Kidney (tissue), 14 donors: ENCODE data around the gene ZCCHC14. TPM values are rescaled to one million over a fixed set of nuclear protein-coding genes. Genes with fewer than 3 reads are reported as not detected.

Source experiments
- DNase-seq, 5 donors: peaks; one replicate each; pipeline ENCODE4 v3.0.0-alpha.2; 2013 to 2020
- FAIRE-seq: peaks from 2 replicates; lab custom pipeline; 2012; peaks lifted over from hg19 to GRCh38; lab: Jason Lieb, UNC
- H3K27ac ChIP-seq, 2 donors: one replicate each; pipeline ENCODE4 v1.7.0; 2013; ENCODE audit warnings: low read depth in 2 of 2, low read length in 2 of 2, inconsistent platforms in 1 of 2
- H3K27me3 ChIP-seq: one replicate; pipeline ENCODE4 v1.7.1; 2013; ENCODE audit warnings: low read length, inconsistent platforms; ENCODE audit not compliant: control insufficient read depth, insufficient read depth
- H3K36me3 ChIP-seq, 3 donors: one replicate each; pipeline versions ENCODE4 v1.7.0 to v1.7.1; 2013; ENCODE audit warnings: low read length in 3 of 3, control low read depth in 1 of 3, inconsistent platforms in 1 of 3; ENCODE audit not compliant: insufficient read depth in 3 of 3, control insufficient read depth in 2 of 3
- H3K4me1 ChIP-seq, 3 donors: one replicate each; pipeline versions ENCODE4 v1.7.0 to v1.7.1; 2013; ENCODE audit warnings: low read length in 3 of 3, inconsistent platforms in 1 of 3, low read depth in 1 of 3; ENCODE audit not compliant: control insufficient read depth in 2 of 3, insufficient read depth in 2 of 3
- H3K4me3 ChIP-seq, 3 donors: one replicate each; pipeline versions ENCODE4 v1.7.0 to v1.8.1; 2013; ENCODE audit warnings: low read length in 3 of 3, control low read depth in 1 of 3, inconsistent platforms in 1 of 3
- H3K9ac ChIP-seq, 3 donors: one replicate each; pipeline versions ENCODE4 v1.7.0 to v1.7.1; 2013; ENCODE audit warnings: low read length in 3 of 3, control low read depth in 1 of 3, inconsistent platforms in 1 of 3
- H3K9me3 ChIP-seq, 3 donors: one replicate each; pipeline versions ENCODE4 v1.7.0 to v1.7.1; 2013; ENCODE audit warnings: low read length in 3 of 3, control low read depth in 1 of 3, inconsistent platforms in 1 of 3; ENCODE audit not compliant: control insufficient read depth in 2 of 3, insufficient read depth in 1 of 3
- CTCF ChIP-seq: IDR thresholded peaks from 3 replicates; pipeline ENCODE4 v1.5.1; 2012; ENCODE audit warnings: mild to moderate bottlenecking, moderate library complexity, borderline replicate concordance; ENCODE audit not compliant: insufficient read depth; ENCODE audit errors: extremely low read depth
- intact Hi-C: fragments of 100-400 bp; cut with DNase I; formaldehyde crosslinking; loops from one replicate; pipeline ENCODE4 v1.11.1; 2022
- polyA plus RNA-seq: library from polyadenylated mRNA; stranded (reverse); fragments of 350-450 nt; fragmentation: Illumina TruSeq; extraction: RNeasy Lipid Tissue Mini Kit (QIAGEN cat#74804); gene quantifications from one replicate; pipeline ENCODE4 v1.2.3, GENCODE V29; 2014; ENCODE audit warnings: low read depth, low replicate concordance; ENCODE audit not compliant: insufficient read depth
- total RNA-seq: library from RNA; stranded (reverse); fragmentation: NEBNext Ultra II Directional; extraction: Animal tissue kit (Norgen Biotek cat#: 25700); gene quantifications from one replicate; pipeline ENCODE4 v1.2.1, GENCODE V29; 2021
- donor health status: control.
- donor health status: control.
- donor health status: control.
- donor health status: control.
- donor health status: control.
- donor health status: DM: yes; HTN: yes; CAD: no.
- donor health status: Normal renal cell carcinoma (clear cell type).

Gene ZCCHC14
- total and polyA plus RNA-seq, 2 donors from 2014 or later, result 6.4 to 32.8 TPM

GRCh38 chr16:87418216-87418615 is 74.6 kb downstream of the ZCCHC14 start:
- FAIRE-seq (no peak), DNase-seq (no peak)
- Histone ChIP-seq H3K4me1 (no peaks in the 10 kb centered on the region), H3K27ac (no peak overlapping the region), H3K36me3 (peaks cover 2 to 56% (median 25%) of the 10 kb centered on the region in 3 donors), H3K27me3 (no peaks in the 10 kb centered on the region), H3K9ac (no peak overlapping the region), H3K9me3 (no peaks in the 10 kb centered on the region), H3K4me3 (no peak overlapping the region)
- TF ChIP-seq CTCF, result no peak
- intact Hi-C loops, result no loop called here

GRCh38 chr16:87417528-87417910 is 75.3 kb downstream of the ZCCHC14 start:
- Histone ChIP-seq H3K27me3 (no peaks in the 10 kb centered on the region), H3K9me3 (no peaks in the 10 kb centered on the region), H3K27ac (no peak overlapping the region), H3K4me3 (no peak overlapping the region), H3K9ac (no peak overlapping the region), H3K36me3 (peaks cover 2 to 56% (median 24%) of the 10 kb centered on the region in 3 donors), H3K4me1 (no peaks in the 10 kb centered on the region)
- FAIRE-seq, result no peak
- DNase-seq, result no peak
- TF ChIP-seq CTCF, result no peak
- intact Hi-C loops, result no loop called here

GRCh38 chr16:87416826-87417527 is 75.8 kb downstream of the ZCCHC14 start:
- H3K9ac ChIP-seq, result no peak overlapping the region
- H3K27ac ChIP-seq, result no peak overlapping the region
- no peak overlapping the region for H3K4me3 ChIP-seq
- TF ChIP-seq CTCF, result peak; percentile 34
- FAIRE-seq, result no peak
- peak in 3 of 5 donors; percentile 50 to 73 (median 62) for DNase-seq
- H3K4me1 ChIP-seq, result no peaks in the 10 kb centered on the region
- no peaks in the 10 kb centered on the region for H3K9me3 ChIP-seq
- H3K27me3 ChIP-seq, result no peaks in the 10 kb centered on the region
- H3K36me3 ChIP-seq, result peaks cover 2 to 61% (median 25%) of the 10 kb centered on the region in 3 donors
- intact Hi-C loops, result no loop called here
